T-helper 2 cell treated with Interferon-gamma antibody and Interleukin-4, amounts not matched to agents 5 μg/mL and 100 μg/mL, for 36 hours (primary cell): ENCODE data around the gene CBR3.

Experiments
- DNase-seq: peaks from one replicate; pipeline ENCODE4 v3.0.0; 2021; ENCODE audit warnings: low spot score
- H3K27ac Mint-ChIP-seq: one replicate; pipeline ENCODE4 v1.8.0; 2021; ENCODE audit warnings: mild to moderate bottlenecking, mixed read lengths
- H3K27me3 Mint-ChIP-seq: one replicate; pipeline ENCODE4 v1.8.0; 2021; ENCODE audit warnings: low read depth, mixed read lengths
- H3K36me3 Mint-ChIP-seq: one replicate; pipeline ENCODE4 v1.8.0; 2021; ENCODE audit warnings: low read depth, mixed read lengths
- H3K4me1 Mint-ChIP-seq: one replicate; pipeline ENCODE4 v1.8.0; 2021; ENCODE audit warnings: low read depth, mixed read lengths
- H3K4me3 Mint-ChIP-seq: one replicate; pipeline ENCODE4 v1.8.0; 2022; ENCODE audit warnings: mild to moderate bottlenecking, moderate library complexity, mixed read lengths
- H3K9me3 Mint-ChIP-seq: one replicate; pipeline ENCODE4 v1.8.0; 2021; ENCODE audit warnings: mixed read lengths

CBR3 gene

GRCh38 chr21:36171741-36172331, 37.0 kb downstream of the CBR3 start:
- peaks cover 18% of the 10 kb centered on the region for H3K36me3 Mint-ChIP-seq
- H3K9me3 Mint-ChIP-seq = no peaks in the 10 kb centered on the region
- no peak for DNase-seq
- no peaks in the 10 kb centered on the region for H3K27me3 Mint-ChIP-seq
- H3K4me3 Mint-ChIP-seq = peak overlapping the region; percentile 35
- peak overlapping the region; percentile 56 for H3K27ac Mint-ChIP-seq
- H3K4me1 Mint-ChIP-seq = peaks cover 10% of the 10 kb centered on the region

- Mint-ChIP-seq H3K4me1 (peaks cover 8% of the 10 kb centered on the region), H3K4me3 (no peak overlapping the region), H3K27ac (peak overlapping the region; percentile 63), H3K36me3 (peaks cover 8% of the 10 kb centered on the region), H3K9me3 (no peaks in the 10 kb centered on the region), H3K27me3 (no peaks in the 10 kb centered on the region)
- no peak for DNase-seq
Observed at GRCh38 chr21:36174780-36175179, 39.9 kb downstream of the CBR3 start.

GRCh38 chr21:36175771-36176565, 41.1 kb downstream of the CBR3 start:
- Mint-ChIP-seq H3K9me3 (no peaks in the 10 kb centered on the region), H3K27me3 (no peaks in the 10 kb centered on the region), H3K4me3 (no peak overlapping the region), H3K36me3 (peaks cover 5% of the 10 kb centered on the region), H3K4me1 (peaks cover 8% of the 10 kb centered on the region), H3K27ac (no peak overlapping the region)
- no peak for DNase-seq

GRCh38 chr21:36178349-36178748, 43.5 kb downstream of the CBR3 start:
- no peak for DNase-seq
- Mint-ChIP-seq H3K27ac (no peak overlapping the region), H3K4me1 (peaks cover 4% of the 10 kb centered on the region), H3K27me3 (no peaks in the 10 kb centered on the region), H3K9me3 (no peaks in the 10 kb centered on the region), H3K36me3 (peaks cover 8% of the 10 kb centered on the region), H3K4me3 (no peak overlapping the region)

GRCh38 chr21:36179145-36179544, 44.3 kb downstream of the CBR3 start:
- H3K9me3 Mint-ChIP-seq = no peaks in the 10 kb centered on the region
- peaks cover under 1% of the 10 kb centered on the region for H3K4me1 Mint-ChIP-seq
- peaks cover 8% of the 10 kb centered on the region for H3K36me3 Mint-ChIP-seq
- DNase-seq = no peak
- no peak overlapping the region for H3K27ac Mint-ChIP-seq
- no peak overlapping the region for H3K4me3 Mint-ChIP-seq
- no peaks in the 10 kb centered on the region for H3K27me3 Mint-ChIP-seq

- DNase-seq = no peak
- Mint-ChIP-seq H3K27ac (no peak overlapping the region), H3K27me3 (no peaks in the 10 kb centered on the region), H3K4me1 (no peaks in the 10 kb centered on the region), H3K36me3 (peaks cover 8% of the 10 kb centered on the region), H3K9me3 (no peaks in the 10 kb centered on the region), H3K4me3 (no peak overlapping the region)
Observed at GRCh38 chr21:36180963-36181362, 46.1 kb downstream of the CBR3 start.

- DNase-seq = no peak
- peaks cover 10% of the 10 kb centered on the region for H3K36me3 Mint-ChIP-seq
- H3K4me3 Mint-ChIP-seq = no peak overlapping the region
- no peak overlapping the region for H3K27ac Mint-ChIP-seq
- H3K4me1 Mint-ChIP-seq = peaks cover under 1% of the 10 kb centered on the region
- H3K27me3 Mint-ChIP-seq = no peaks in the 10 kb centered on the region
- no peaks in the 10 kb centered on the region for H3K9me3 Mint-ChIP-seq
Observed at GRCh38 chr21:36183144-36183795, 48.4 kb downstream of the CBR3 start.

- H3K27ac Mint-ChIP-seq = no peak overlapping the region
- no peaks in the 10 kb centered on the region for H3K27me3 Mint-ChIP-seq
- H3K4me1 Mint-ChIP-seq = peaks cover 8% of the 10 kb centered on the region
- H3K4me3 Mint-ChIP-seq = no peak overlapping the region
- no peak for DNase-seq
- H3K9me3 Mint-ChIP-seq = no peaks in the 10 kb centered on the region
- H3K36me3 Mint-ChIP-seq = peaks cover 11% of the 10 kb centered on the region
Observed at GRCh38 chr21:36184545-36184944, 49.7 kb downstream of the CBR3 start.

GRCh38 chr21:36185523-36185922, 50.6 kb downstream of the CBR3 start:
- Mint-ChIP-seq H3K36me3 (peaks cover 11% of the 10 kb centered on the region), H3K9me3 (no peaks in the 10 kb centered on the region), H3K4me3 (no peak overlapping the region), H3K27me3 (no peaks in the 10 kb centered on the region), H3K27ac (no peak overlapping the region), H3K4me1 (peaks cover 8% of the 10 kb centered on the region)
- DNase-seq = no peak

- Mint-ChIP-seq H3K4me3 (no peak overlapping the region), H3K9me3 (no peaks in the 10 kb centered on the region), H3K36me3 (peaks cover 10% of the 10 kb centered on the region), H3K27ac (no peak overlapping the region), H3K4me1 (peaks cover 8% of the 10 kb centered on the region), H3K27me3 (no peaks in the 10 kb centered on the region)
- DNase-seq = no peak
Observed at GRCh38 chr21:36186081-36186480, 51.2 kb downstream of the CBR3 start.

GRCh38 chr21:36186506-36187399, 51.9 kb downstream of the CBR3 start:
- Mint-ChIP-seq H3K4me1 (peaks cover 8% of the 10 kb centered on the region), H3K36me3 (peaks cover 6% of the 10 kb centered on the region), H3K9me3 (no peaks in the 10 kb centered on the region), H3K27me3 (no peaks in the 10 kb centered on the region), H3K4me3 (no peak overlapping the region), H3K27ac (no peak overlapping the region)
- DNase-seq = no peak

GRCh38 chr21:36188081-36188681, 53.3 kb downstream of the CBR3 start:
- H3K36me3 Mint-ChIP-seq = peaks cover 3% of the 10 kb centered on the region
- H3K4me3 Mint-ChIP-seq = no peak overlapping the region
- H3K4me1 Mint-ChIP-seq = peaks cover 8% of the 10 kb centered on the region
- peak overlapping the region; percentile 47 for H3K27ac Mint-ChIP-seq
- no peak for DNase-seq
- H3K9me3 Mint-ChIP-seq = no peaks in the 10 kb centered on the region
- no peaks in the 10 kb centered on the region for H3K27me3 Mint-ChIP-seq

GRCh38 chr21:36188937-36189336, 54.1 kb downstream of the CBR3 start:
- no peak overlapping the region for H3K4me3 Mint-ChIP-seq
- peaks cover 3% of the 10 kb centered on the region for H3K36me3 Mint-ChIP-seq
- no peak for DNase-seq
- no peak overlapping the region for H3K27ac Mint-ChIP-seq
- H3K27me3 Mint-ChIP-seq = no peaks in the 10 kb centered on the region
- H3K4me1 Mint-ChIP-seq = peaks cover 8% of the 10 kb centered on the region
- H3K9me3 Mint-ChIP-seq = no peaks in the 10 kb centered on the region
